GM19395 (cell line): ENCODE data around the gene WWP2.
A peak's percentile ranks its signal among the peaks of the same experiment; 100 is the strongest.
"Not testable (repeated sequence)": the region's sequence is repeated elsewhere in the genome, so short reads cannot be mapped to it uniquely, and the experiment has no call there.

Experiments
- ATAC-seq: cut with Tn5 transposase; IDR thresholded peaks from one replicate; pipeline ENCODE4 v1.9.1; 2021; ENCODE audit warnings: mild to moderate bottlenecking, moderate library complexity; ENCODE audit not compliant: unreplicated experiment

Gene WWP2

GRCh38 chr16:69761983-69762813 lies at the start of gene WWP2:
WWP2 (plus strand) TSS chr16:69762332; CDS start chr16:69787011, 24,679 bp downstream.
- ATAC-seq, result peak; percentile 75

GRCh38 chr16:69712914-69713581 lies 49.1 kb upstream of the WWP2 start:
- no peak for ATAC-seq

- ATAC-seq, result no peak
Measured at GRCh38 chr16:69717066-69717465, 45.1 kb upstream of the WWP2 start.

GRCh38 chr16:69718111-69718764 lies 43.9 kb upstream of the WWP2 start:
- ATAC-seq, result no peak

GRCh38 chr16:69720822-69721430 lies 41.2 kb upstream of the WWP2 start:
- ATAC-seq, result no peak

GRCh38 chr16:69721441-69721957 lies 40.6 kb upstream of the WWP2 start:
- ATAC-seq, result no peak

GRCh38 chr16:69724414-69724873 lies 37.7 kb upstream of the WWP2 start:
- ATAC-seq, result no peak

- no peak for ATAC-seq
Measured at GRCh38 chr16:69724981-69725479, 37.1 kb upstream of the WWP2 start.

GRCh38 chr16:69725480-69726312 lies 36.4 kb upstream of the WWP2 start:
- ATAC-seq, result no peak

- ATAC-seq, result peak; percentile 96
Measured at GRCh38 chr16:69726313-69727060, 35.6 kb upstream of the WWP2 start, which contains the start of gene NQO1. NQO1 (minus strand) TSS chr16:69726560; CDS start chr16:69726439, 121 bp downstream.

- ATAC-seq, result no peak
Measured at GRCh38 chr16:69727916-69728270, 34.2 kb upstream of the WWP2 start.

GRCh38 chr16:69729030-69729429 lies 33.1 kb upstream of the WWP2 start:
- not testable (repeated sequence) for ATAC-seq

GRCh38 chr16:69731280-69731679 lies 30.9 kb upstream of the WWP2 start:
- ATAC-seq, result not testable (repeated sequence)

GRCh38 chr16:69732101-69732500 lies 30.0 kb upstream of the WWP2 start:
- ATAC-seq, result no peak

GRCh38 chr16:69741519-69741918 lies 20.6 kb upstream of the WWP2 start:
- ATAC-seq, result no peak

GRCh38 chr16:69741951-69742904 lies 19.9 kb upstream of the WWP2 start:
- no peak for ATAC-seq

- no peak for ATAC-seq
Measured at GRCh38 chr16:69744363-69745231, 17.5 kb upstream of the WWP2 start.
